K562 (cell line): ENCODE measurements around the gene VSTM5. TPM values are rescaled to one million over a fixed set of nuclear protein-coding genes. Genes with fewer than 3 reads are reported as not detected.

Source experiments
- ATAC-seq: fragments of 200-7000 bp; cut with Tn5 transposase; 3 replicates; pipeline ENCODE4 v1.9.1; 2020; ENCODE audit warnings: moderate library complexity
- BruUV-seq: library from RNA; stranded (reverse); fragments of 400-500 nt; replicated peaks from 2 replicates; lab custom pipeline; 2021; lab: Mats Ljungman, UMichigan
- CTCF ChIA-PET: fragments of 300-600 bp; formaldehyde crosslinking; extraction: SDS; loops from one replicate; lab custom pipeline; 2021; ENCODE audit warnings: low intra/inter-chr PET ratio; lab: Yijun Ruan, JAX
- POLR2A ChIA-PET: fragments of 300-600, 350-650 bp; sonication (Branson Sonifier 250); formaldehyde crosslinking; extraction: SDS; loops from one replicate; lab custom pipeline; 2021; ENCODE audit warnings: antibody characterized with exemption, inconsistent platforms; lab: Yijun Ruan, JAX
- DNase-seq, 4 experiments: peaks; one replicate each; pipeline versions ENCODE4 v3.0.0 to v3.0.0-alpha.2; 2011 to 2018; ENCODE audit warnings: low spot score in 3 of 4, mixed read lengths in 3 of 4; ENCODE audit errors: extremely low read depth in 1 of 4
- FAIRE-seq: peaks from 2 replicates; lab custom pipeline; 2011; peaks lifted over from hg19 to GRCh38; lab: Jason Lieb, UNC
- H2AFZ ChIP-seq: 2 replicates; pipeline ENCODE4 v1.6.0; 2011; ENCODE audit warnings: low read depth, low read length, control low read depth, inconsistent platforms
- H3K27ac ChIP-seq: fragments of 200-600 bp; 3 replicates; pipeline ENCODE4 v1.8.0; 2011; ENCODE audit warnings: low read depth, mild to moderate bottlenecking, control low read depth, inconsistent platforms, low read length, moderate library complexity, mixed read lengths; ENCODE audit errors: extremely low read depth
- H3K27me3 ChIP-seq, 2 experiments: fragments of 300-600 bp in 1 of 2; 2 replicates in 1 of 2; 3 replicates in 1 of 2; pipeline versions ENCODE4 v1.6.0 to v1.8.0; 2011; ENCODE audit warnings: inconsistent platforms in 2 of 2, low read length in 2 of 2, mild to moderate bottlenecking in 1 of 2, mixed read lengths in 1 of 2, moderate library complexity in 1 of 2; ENCODE audit not compliant: control insufficient read depth in 2 of 2, insufficient read depth in 2 of 2
- H3K36me3 ChIP-seq: fragments of 300-600 bp; 3 replicates; pipeline ENCODE4 v1.8.0; 2011; ENCODE audit warnings: mild to moderate bottlenecking, low read length, inconsistent platforms; ENCODE audit not compliant: control insufficient read depth, insufficient read depth
- H3K4me1 ChIP-seq, 2 experiments: fragments of 200-600 bp in 1 of 2; replicated peaks in 1 of 2; 2 replicates in 1 of 2; 3 replicates in 1 of 2; pipeline versions ENCODE4 v1.5.1 to v1.8.0; 2011; ENCODE audit warnings: inconsistent platforms in 2 of 2, low read length in 2 of 2, mild to moderate bottlenecking in 1 of 2, mixed read lengths in 1 of 2, moderate library complexity in 1 of 2; ENCODE audit not compliant: control insufficient read depth in 2 of 2, insufficient read depth in 2 of 2
- H3K4me2 ChIP-seq: 2 replicates; pipeline ENCODE4 v1.6.1; 2011; ENCODE audit warnings: low read length, control low read depth, inconsistent platforms, mixed read lengths; ENCODE audit not compliant: insufficient read depth
- H3K4me3 ChIP-seq: fragments of 200-600 bp; sonication (generic), shearing (Covaris generic); 2 replicates; pipeline ENCODE4 v1.5.1; 2016; ENCODE audit warnings: control low read depth, inconsistent platforms
- H3K79me2 ChIP-seq: fragments of 200-600 bp; 3 replicates; pipeline ENCODE4 v1.8.0; 2011; ENCODE audit warnings: low read length, inconsistent platforms; ENCODE audit not compliant: control insufficient read depth, insufficient read depth
- H3K9ac ChIP-seq, 2 experiments: 2 replicates each; pipeline versions ENCODE4 v1.6.0 to v1.6.1; 2011; ENCODE audit warnings: low read depth in 2 of 2, low read length in 2 of 2, control low read depth in 1 of 2, inconsistent platforms in 1 of 2, mild to moderate bottlenecking in 1 of 2, mixed read lengths in 1 of 2; ENCODE audit not compliant: insufficient read depth in 1 of 2
- H3K9me1 ChIP-seq: one replicate; pipeline ENCODE4 v1.6.0; 2011; ENCODE audit warnings: inconsistent platforms, mild to moderate bottlenecking, low read length, moderate library complexity; ENCODE audit not compliant: control insufficient read depth, insufficient read depth
- H3K9me3 ChIP-seq: replicated peaks from 2 replicates; pipeline ENCODE4 v1.5.1; 2011; ENCODE audit warnings: low read depth, low read length, inconsistent platforms; ENCODE audit not compliant: control insufficient read depth, insufficient read depth
- H4K20me1 ChIP-seq: replicated peaks from 2 replicates; pipeline ENCODE4 v1.6.1; 2011; ENCODE audit warnings: low read length, inconsistent platforms, mixed read lengths; ENCODE audit not compliant: control insufficient read depth, insufficient read depth
- ATF2 ChIP-seq: sonication (generic); formaldehyde crosslinking; IDR thresholded peaks from 2 replicates; pipeline ENCODE4 v1.8.1; 2022; ENCODE audit warnings: missing genetic modification reagents
- CHD4 ChIP-seq: fragments of 200-600 bp; sonication (generic); IDR thresholded peaks from 3 replicates; pipeline ENCODE4 v1.6.1; 2012; ENCODE audit warnings: low read depth, mild to moderate bottlenecking, mixed read lengths, low read length, inconsistent platforms; ENCODE audit not compliant: insufficient read depth, insufficient replicate concordance, poor library complexity, severe bottlenecking
- PHF8 ChIP-seq: fragments of 200-600 bp; sonication (generic); IDR thresholded peaks from 2 replicates; pipeline ENCODE4 v1.6.1; 2012; ENCODE audit warnings: mixed run types, mild to moderate bottlenecking, inconsistent platforms, low read length, moderate library complexity, borderline replicate concordance
- RBM25 ChIP-seq: fragments of 200-400 bp; formaldehyde crosslinking; IDR thresholded peaks from 2 replicates; pipeline ENCODE4 v1.6.1; 2018; ENCODE audit warnings: low read length, low read depth, moderate library complexity; ENCODE audit not compliant: severe bottlenecking
- WGBS: fragments of 100-300 bp; shearing (Covaris generic); methylation state at CpG from one replicate; pipeline ENCODE4 v1.1.6; 2016; ENCODE audit warnings: low coverage, mixed read lengths; ENCODE audit not compliant: insufficient coverage; ENCODE audit errors: missing lambda C conversion rate; 5-methylcytosine and 5-hydroxymethylcytosine counted together
- in situ Hi-C: fragments of 300-500 bp; cut with MboI; formaldehyde crosslinking; loops from 4 replicates; pipeline ENCODE4 v1.15.0; 2018; ENCODE audit warnings: inconsistent platforms, mixed read lengths
- intact Hi-C: fragments of 100-400 bp; cut with micrococcal nuclease; formaldehyde crosslinking; loops from 2 replicates; pipeline ENCODE4 v1.14.2; 2022
- polyA plus RNA-seq, 8 experiments: library from polyadenylated mRNA; depleted of rRNA in 4 of 8; stranded (reverse) in 5 of 8; unstranded in 3 of 8; fragments of >200 nt; fragmentation: Nextera tagmentation in 2 of 8; fragmentation: Illumina TruSeq in 1 of 8; extraction: Ambion mirVana in 2 of 8; extraction: Trizol in 1 of 8; gene quantifications; 2 replicates each; pipeline versions ENCODE4 v1.2.1 to v1.2.3, GENCODE V29; 2011 to 2014; ENCODE audit warnings: inconsistent platforms in 1 of 8, missing spikeins in 1 of 8
- total RNA-seq, 7 experiments: library from RNA; depleted of rRNA in 6 of 7; stranded (reverse); fragments of >200 nt in 6 of 7; fragmentation: Illumina TruSeq in 2 of 7; extraction: Trizol in 2 of 7; gene quantifications; 2 replicates each; pipeline versions ENCODE4 v1.2.1 to v1.2.3, GENCODE V29; 2011 to 2021; ENCODE audit warnings: low replicate concordance in 1 of 7
- TF ChIP-seq, protein P1 (sequence below): fragments of 250-450 bp; sonication (Bioruptor Pico); IDR thresholded peaks from 2 replicates; pipeline ENCODE4 v1.5.0; 2021; ENCODE audit warnings: mild to moderate bottlenecking, borderline replicate concordance

VSTM5 gene
- total and polyA plus RNA-seq, 9 of the 15 experiments (the other 6 are each of a cell fraction or from before 2014, with no cell fraction given) = 0.01 TPM; not detected in 8

GRCh38 chr11:93842034-93842433 is 8.4 kb downstream of the VSTM5 start:
- peaks cover 3 to 5% of the 10 kb centered on the region in 2 experiments; a peak in 3 of 5 replicates for H3K4me1 ChIP-seq
- H3K36me3 ChIP-seq = no peaks in the 10 kb centered on the region
- no peaks in the 10 kb centered on the region for H3K79me2 ChIP-seq
- peak overlapping the region in 1 of 2 experiments; percentile 66; a peak in 1 of 4 replicates for H3K9ac ChIP-seq
- 1% methylated on average over 4 of the region's 4 CpGs for WGBS
- H3K9me3 ChIP-seq = no peaks in the 10 kb centered on the region
- ATAC-seq (no peak), DNase-seq (no peak), FAIRE-seq (no peak)
- no peak overlapping the region for H3K4me2 ChIP-seq
- no peak overlapping the region for H2AFZ ChIP-seq
- TF ChIP-seq CHD4 (no peak), RBM25 (peak; percentile 58)
- in situ Hi-C loops = no loop called here
- ChIA-PET POLR2A (no interaction called here), CTCF (no interaction called here)
- H3K4me3 ChIP-seq = no peak overlapping the region
- peaks cover 23 to 44% of the 10 kb centered on the region in 2 experiments; a peak in 4 of 5 replicates for H3K27me3 ChIP-seq
- no peak overlapping the region for H3K27ac ChIP-seq
- BruUV-seq = no TSS peak
- intact Hi-C loops = no loop called here
- H4K20me1 ChIP-seq = peaks cover 2% of the 10 kb centered on the region; the same call in 1 of the 2 replicates
- no peaks in the 10 kb centered on the region for H3K9me1 ChIP-seq

DNA sequence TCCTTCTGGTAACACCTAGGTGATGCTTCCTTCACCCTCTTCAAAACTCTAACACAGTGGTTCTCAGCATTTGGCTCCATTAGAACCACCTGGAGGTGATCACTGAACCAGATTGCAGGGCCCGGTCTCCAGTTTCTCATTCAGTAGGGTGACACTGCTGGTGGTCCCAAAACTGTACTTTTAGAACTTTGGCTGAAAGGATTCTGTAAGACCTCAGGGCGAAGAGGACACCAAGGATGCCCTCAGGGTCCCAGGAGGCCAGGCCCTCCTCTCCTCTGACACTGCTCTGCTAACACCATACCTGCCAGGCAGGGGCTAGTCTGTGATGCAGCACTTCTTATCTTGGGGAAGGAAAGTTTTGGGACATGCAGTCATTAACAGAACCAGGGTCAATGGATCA is 9.0 kb downstream of the VSTM5 start:
- Histone ChIP-seq H3K9me1 (no peaks in the 10 kb centered on the region), H3K4me1 (peaks cover 3 to 5% of the 10 kb centered on the region in 2 experiments; a peak in 3 of 5 replicates), H2AFZ (no peak overlapping the region), H3K79me2 (no peaks in the 10 kb centered on the region), H4K20me1 (peaks cover 2% of the 10 kb centered on the region; the same call in 1 of the 2 replicates), H3K4me3 (no peak overlapping the region), H3K4me2 (no peak overlapping the region), H3K27me3 (peaks cover 25 to 46% of the 10 kb centered on the region in 2 experiments; a peak in 4 of 5 replicates), H3K36me3 (no peaks in the 10 kb centered on the region), H3K9me3 (no peaks in the 10 kb centered on the region; the same call in 1 of the 2 replicates), H3K27ac (no peak overlapping the region), H3K9ac (no peak overlapping the region)
- intact Hi-C loops (no loop called here), in situ Hi-C loops (no loop called here)
- CTCF ChIA-PET = no interaction called here
- ATAC-seq (no peak), FAIRE-seq (no peak), DNase-seq (no peak)
- BruUV-seq = no TSS peak
- POLR2A ChIA-PET = no interaction called here
- WGBS = 6% methylated on average over 2 of the region's 2 CpGs
- no peak for TF ChIP-seq PHF8
- no peak for TF ChIP-seq ATF2 (CRISPR knock-in tag)
- TF ChIP-seq, protein P1, sequence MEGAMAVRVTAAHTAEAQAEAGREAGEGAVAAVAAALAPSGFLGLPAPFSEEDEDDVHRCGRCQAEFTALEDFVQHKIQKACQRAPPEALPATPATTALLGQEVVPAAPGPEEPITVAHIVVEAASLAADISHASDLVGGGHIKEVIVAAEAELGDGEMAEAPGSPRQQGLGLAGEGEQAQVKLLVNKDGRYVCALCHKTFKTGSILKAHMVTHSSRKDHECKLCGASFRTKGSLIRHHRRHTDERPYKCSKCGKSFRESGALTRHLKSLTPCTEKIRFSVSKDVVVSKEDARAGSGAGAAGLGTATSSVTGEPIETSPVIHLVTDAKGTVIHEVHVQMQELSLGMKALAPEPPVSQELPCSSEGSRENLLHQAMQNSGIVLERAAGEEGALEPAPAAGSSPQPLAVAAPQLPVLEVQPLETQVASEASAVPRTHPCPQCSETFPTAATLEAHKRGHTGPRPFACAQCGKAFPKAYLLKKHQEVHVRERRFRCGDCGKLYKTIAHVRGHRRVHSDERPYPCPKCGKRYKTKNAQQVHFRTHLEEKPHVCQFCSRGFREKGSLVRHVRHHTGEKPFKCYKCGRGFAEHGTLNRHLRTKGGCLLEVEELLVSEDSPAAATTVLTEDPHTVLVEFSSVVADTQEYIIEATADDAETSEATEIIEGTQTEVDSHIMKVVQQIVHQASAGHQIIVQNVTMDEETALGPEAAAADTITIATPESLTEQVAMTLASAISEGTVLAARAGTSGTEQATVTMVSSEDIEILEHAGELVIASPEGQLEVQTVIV (CRISPR knock-in tag) = no peak
